Fibroblast of lung (primary cell): ENCODE measurements around the gene ROGDI. TPM values are rescaled to one million over a fixed set of nuclear protein-coding genes. Genes with fewer than 3 reads are reported as not detected.

ENCODE experiments used
- DNase-seq, 2 donors: peaks; one replicate each; pipeline versions ENCODE4 v3.0.0 to v3.0.0-alpha.2; 2010; ENCODE audit warnings: low read depth in 2 of 2
- H2AFZ ChIP-seq: 2 replicates; pipeline ENCODE4 v1.5.1; 2012; ENCODE audit warnings: low read length, control low read depth, inconsistent platforms
- H3K27ac ChIP-seq: 2 replicates; pipeline ENCODE4 v1.5.1; 2011; ENCODE audit warnings: low read length, control low read depth; ENCODE audit not compliant: insufficient read depth
- H3K27me3 ChIP-seq: 2 replicates; pipeline ENCODE4 v1.5.1; 2011; ENCODE audit warnings: mild to moderate bottlenecking, low read length; ENCODE audit not compliant: control insufficient read depth, insufficient read depth
- H3K36me3 ChIP-seq: 2 replicates; pipeline ENCODE4 v1.5.1; 2011; ENCODE audit warnings: low read length; ENCODE audit not compliant: control insufficient read depth, insufficient read depth
- H3K4me1 ChIP-seq: 2 replicates; pipeline ENCODE4 v1.5.1; 2011; ENCODE audit warnings: low read length; ENCODE audit not compliant: control insufficient read depth, insufficient read depth; ENCODE audit errors: extremely low read depth
- H3K4me2 ChIP-seq: 2 replicates; pipeline ENCODE4 v1.5.1; 2011; ENCODE audit warnings: low read length, control low read depth; ENCODE audit not compliant: insufficient read depth; ENCODE audit errors: extremely low read depth
- H3K4me3 ChIP-seq, 4 experiments: fragments of 200-600 bp in 1 of 4; sonication (generic) in 1 of 4; replicated peaks in 1 of 4; 2 replicates each; pipeline ENCODE4 v1.5.1; 2011 to 2016; ENCODE audit warnings: low read length in 4 of 4, low read depth in 3 of 4, mild to moderate bottlenecking in 3 of 4, control low read depth in 2 of 4, inconsistent platforms in 1 of 4, mixed read lengths in 1 of 4; ENCODE audit not compliant: insufficient read depth in 1 of 4; ENCODE audit errors: control extremely low read depth in 1 of 4
- H3K79me2 ChIP-seq: 2 replicates; pipeline ENCODE4 v1.5.1; 2012; ENCODE audit warnings: mild to moderate bottlenecking, low read length, inconsistent platforms; ENCODE audit not compliant: control insufficient read depth, insufficient read depth
- H3K9ac ChIP-seq: 2 replicates; pipeline ENCODE4 v1.5.1; 2011; ENCODE audit warnings: mild to moderate bottlenecking, low read length, control low read depth; ENCODE audit not compliant: insufficient read depth
- H3K9me3 ChIP-seq: 2 replicates; pipeline ENCODE4 v1.5.1; 2012; ENCODE audit warnings: low read depth, low read length; ENCODE audit not compliant: control insufficient read depth, insufficient read depth
- H4K20me1 ChIP-seq: 2 replicates; pipeline ENCODE4 v1.5.1; 2011; ENCODE audit warnings: low read length; ENCODE audit not compliant: control insufficient read depth, insufficient read depth; ENCODE audit errors: extremely low read depth
- EZH2 ChIP-seq: IDR thresholded peaks from 2 replicates; pipeline ENCODE4 v1.5.1; 2012; ENCODE audit warnings: low read length, control low read depth, mild to moderate bottlenecking; ENCODE audit errors: missing control alignments
- polyA plus RNA-seq, 2 donors: library from polyadenylated mRNA; depleted of rRNA in 1 of 2; stranded (reverse) in 1 of 2; unstranded in 1 of 2; fragments of >200 nt; gene quantifications; 2 replicates each; pipeline ENCODE4 v1.2.1, GENCODE V29; 2011 to 2012; ENCODE audit warnings: missing spikeins in 1 of 2
- total RNA-seq: library from RNA; depleted of rRNA; stranded (reverse); fragments of >200 nt; gene quantifications from 2 replicates; pipeline ENCODE4 v1.2.1, GENCODE V29; 2014
- TF ChIP-seq, protein P1 (sequence below), 2 donors: IDR thresholded peaks in 1 of 2; conservative IDR thresholded peaks in 1 of 2; 1 replicate in 1 of 2; 2 replicates in 1 of 2; pipeline ENCODE4 v1.5.1; 2011 to 2012; ENCODE audit warnings: low read length in 2 of 2, control low read depth in 1 of 2, inconsistent platforms in 1 of 2, low read depth in 1 of 2, mild to moderate bottlenecking in 1 of 2

Gene ROGDI
- total and polyA plus RNA-seq, 2 donors (not counting 1 experiment from before 2014, with no cell fraction given) = 9.2 to 13.0 TPM

DNA sequence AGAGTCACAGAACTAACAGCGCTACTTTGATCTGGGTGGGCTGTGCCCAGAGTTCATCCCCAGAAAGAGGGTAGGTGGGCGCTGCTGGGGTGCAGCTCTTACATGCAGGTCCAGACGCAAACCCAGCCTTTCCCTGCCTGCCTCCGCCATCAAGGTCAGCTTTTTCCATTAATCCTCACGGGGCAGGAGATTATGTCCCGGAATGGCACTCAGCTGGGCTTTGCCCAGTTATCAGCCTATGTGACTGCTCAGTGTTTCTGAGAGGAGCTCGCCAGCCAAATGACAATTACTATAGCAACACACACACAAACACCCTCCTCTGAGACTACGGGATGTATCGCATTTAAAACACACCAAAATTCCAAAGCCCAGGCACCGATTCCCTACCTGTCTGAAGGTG, 24.5 kb upstream of the ROGDI start:
- DNase-seq = no peak
- Histone ChIP-seq H3K4me2 (no peak overlapping the region), H3K9ac (no peak overlapping the region), H3K4me3 (no peak overlapping the region), H3K27ac (no peak overlapping the region), H4K20me1 (no peaks in the 10 kb centered on the region), H2AFZ (no peak overlapping the region), H3K9me3 (no peaks in the 10 kb centered on the region), H3K4me1 (no peaks in the 10 kb centered on the region), H3K27me3 (no peaks in the 10 kb centered on the region), H3K36me3 (peaks cover 23% of the 10 kb centered on the region), H3K79me2 (no peaks in the 10 kb centered on the region)
- TF ChIP-seq, protein P1, sequence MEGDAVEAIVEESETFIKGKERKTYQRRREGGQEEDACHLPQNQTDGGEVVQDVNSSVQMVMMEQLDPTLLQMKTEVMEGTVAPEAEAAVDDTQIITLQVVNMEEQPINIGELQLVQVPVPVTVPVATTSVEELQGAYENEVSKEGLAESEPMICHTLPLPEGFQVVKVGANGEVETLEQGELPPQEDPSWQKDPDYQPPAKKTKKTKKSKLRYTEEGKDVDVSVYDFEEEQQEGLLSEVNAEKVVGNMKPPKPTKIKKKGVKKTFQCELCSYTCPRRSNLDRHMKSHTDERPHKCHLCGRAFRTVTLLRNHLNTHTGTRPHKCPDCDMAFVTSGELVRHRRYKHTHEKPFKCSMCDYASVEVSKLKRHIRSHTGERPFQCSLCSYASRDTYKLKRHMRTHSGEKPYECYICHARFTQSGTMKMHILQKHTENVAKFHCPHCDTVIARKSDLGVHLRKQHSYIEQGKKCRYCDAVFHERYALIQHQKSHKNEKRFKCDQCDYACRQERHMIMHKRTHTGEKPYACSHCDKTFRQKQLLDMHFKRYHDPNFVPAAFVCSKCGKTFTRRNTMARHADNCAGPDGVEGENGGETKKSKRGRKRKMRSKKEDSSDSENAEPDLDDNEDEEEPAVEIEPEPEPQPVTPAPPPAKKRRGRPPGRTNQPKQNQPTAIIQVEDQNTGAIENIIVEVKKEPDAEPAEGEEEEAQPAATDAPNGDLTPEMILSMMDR (conservative IDR thresholded peaks at IDR 0.05 in 1 of 2, IDR thresholded peaks at IDR 0.05 in 1 of 2; ENCODE audit: low read depth in 1 of 2, low read length in 2 of 2) = no peak
- TF ChIP-seq EZH2 = no peak

- Histone ChIP-seq H3K4me1 (no peaks in the 10 kb centered on the region), H3K79me2 (no peaks in the 10 kb centered on the region), H3K9me3 (no peaks in the 10 kb centered on the region), H3K36me3 (peaks cover 24% of the 10 kb centered on the region), H3K27me3 (no peaks in the 10 kb centered on the region), H3K27ac (no peak overlapping the region), H4K20me1 (no peaks in the 10 kb centered on the region), H3K9ac (no peak overlapping the region), H3K4me3 (no peak overlapping the region), H2AFZ (no peak overlapping the region), H3K4me2 (no peak overlapping the region)
- DNase-seq = no peak
- no peak for TF ChIP-seq EZH2
- TF ChIP-seq, protein P1 (conservative IDR thresholded peaks at IDR 0.05 in 1 of 2, IDR thresholded peaks at IDR 0.05 in 1 of 2; ENCODE audit: low read depth in 1 of 2, low read length in 2 of 2) = no peak
These were observed 24.1 kb upstream of the ROGDI start for GRCh38 chr16:4826526-4826925.

GRCh38 chr16:4825196-4825595, 22.8 kb upstream of the ROGDI start:
- no peak for DNase-seq
- Histone ChIP-seq H4K20me1 (no peaks in the 10 kb centered on the region), H3K4me1 (no peaks in the 10 kb centered on the region), H3K4me3 (no peak overlapping the region), H3K9me3 (no peaks in the 10 kb centered on the region), H3K27ac (no peak overlapping the region), H3K27me3 (no peaks in the 10 kb centered on the region), H2AFZ (no peak overlapping the region), H3K4me2 (no peak overlapping the region), H3K9ac (no peak overlapping the region), H3K36me3 (peaks cover 30% of the 10 kb centered on the region), H3K79me2 (no peaks in the 10 kb centered on the region)
- no peak for TF ChIP-seq EZH2
- TF ChIP-seq, protein P1 (conservative IDR thresholded peaks at IDR 0.05 in 1 of 2, IDR thresholded peaks at IDR 0.05 in 1 of 2; ENCODE audit: low read depth in 1 of 2, low read length in 2 of 2) = no peak
